ENCODE data around the gene PNPLA3. TPM values are rescaled to one million over a fixed set of nuclear protein-coding genes. Genes with fewer than 3 reads are reported as not detected.

Gene PNPLA3
- total RNA-seq, 2 experiments from 2014 or later = 0.54 to 0.55 TPM

DNA sequence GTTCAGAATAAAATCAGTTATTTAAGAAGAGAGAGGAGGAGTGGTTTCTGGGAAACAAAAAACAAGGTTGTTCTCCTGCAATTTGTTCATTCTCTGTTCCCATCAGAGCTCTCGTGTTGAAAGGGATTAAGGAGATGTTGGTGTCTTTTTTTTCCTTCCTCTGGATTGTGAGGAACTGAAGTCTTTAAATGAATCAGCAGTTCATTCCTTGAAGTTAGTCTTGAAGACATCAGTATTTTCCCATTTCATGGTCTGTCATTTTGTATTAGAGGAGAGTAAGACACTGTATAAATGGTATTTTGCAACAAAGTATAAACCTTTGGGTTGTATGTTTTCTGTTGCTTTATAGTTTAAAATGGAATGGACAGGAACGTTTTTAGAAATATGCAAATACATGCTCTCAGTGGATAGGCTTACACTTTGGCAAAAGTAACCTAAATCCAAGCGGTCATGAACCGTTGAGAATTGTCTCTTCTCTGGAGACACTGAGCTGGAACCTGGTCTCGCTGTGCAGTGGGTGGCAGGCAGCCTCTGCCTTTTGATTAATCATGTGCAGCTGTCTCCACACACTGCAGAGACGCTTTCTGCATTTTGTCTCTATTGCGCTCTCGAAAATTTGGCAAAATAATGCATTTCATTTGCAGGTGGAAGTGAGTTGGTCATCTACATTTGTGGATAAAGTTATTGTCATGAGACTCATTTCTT, 64.7 kb downstream of the PNPLA3 start:
- H3K4me1 Mint-ChIP-seq = peaks cover under 1% of the 10 kb centered on the region
- H3K27ac Mint-ChIP-seq = no peak overlapping the region
- DNase-seq = no peak
- H3K27me3 Mint-ChIP-seq = no peaks in the 10 kb centered on the region
- ChIA-PET POLR2A (no interaction called here), CTCF (interaction anchor here (0.6 to 1.4 kb wide), 2 partner anchors 90 to 97 kb away, joined by 3 to 5 read pairs; no protein-coding TSS in a partner anchor)
- peaks cover 46% of the 10 kb centered on the region for H3K36me3 Mint-ChIP-seq (ENCODE audit: low read depth)
- no peak for ATAC-seq
- no peak overlapping the region for H3K4me3 Mint-ChIP-seq
- intact Hi-C loops (cut with DNase I, micrococcal nuclease) = no loop called here
- H3K9me3 Mint-ChIP-seq (ENCODE audit: low read depth) = no peaks in the 10 kb centered on the region

DNA sequence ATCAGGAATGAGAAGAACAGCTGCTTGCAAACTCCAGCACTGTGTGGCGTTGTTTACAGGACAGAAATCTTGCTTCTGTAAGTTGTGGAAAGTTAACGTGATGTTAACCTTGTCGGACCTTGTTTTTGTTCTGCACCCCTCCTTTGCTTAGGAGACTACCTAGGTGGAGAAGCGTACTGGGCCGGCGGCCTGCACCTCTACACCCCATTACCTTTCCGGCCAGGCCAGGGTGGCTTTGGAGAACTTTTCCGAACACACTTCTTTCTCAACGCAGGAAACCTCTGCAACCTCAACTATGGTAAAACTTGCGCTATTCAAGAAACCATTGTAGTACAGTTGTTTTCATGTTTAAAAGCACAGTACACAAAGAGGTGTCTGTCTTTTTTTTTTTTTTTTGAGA, 65.4 kb downstream of the PNPLA3 start:
- ChIA-PET CTCF (interaction anchor here (0.7 kb wide), 1 partner anchor 802 kb away, joined by 3 read pairs; the partner anchor contains the start of gene TTLL12), POLR2A (no interaction called here)
- H3K27ac Mint-ChIP-seq = no peak overlapping the region
- H3K27me3 Mint-ChIP-seq = no peaks in the 10 kb centered on the region
- H3K36me3 Mint-ChIP-seq (ENCODE audit: low read depth) = peaks cover 50% of the 10 kb centered on the region
- DNase-seq (no peak), ATAC-seq (no peak)
- H3K9me3 Mint-ChIP-seq (ENCODE audit: low read depth) = no peaks in the 10 kb centered on the region
- peaks cover 3% of the 10 kb centered on the region for H3K4me1 Mint-ChIP-seq
- no peak overlapping the region for H3K4me3 Mint-ChIP-seq
- intact Hi-C loops (cut with DNase I, micrococcal nuclease) = no loop called here

DNA sequence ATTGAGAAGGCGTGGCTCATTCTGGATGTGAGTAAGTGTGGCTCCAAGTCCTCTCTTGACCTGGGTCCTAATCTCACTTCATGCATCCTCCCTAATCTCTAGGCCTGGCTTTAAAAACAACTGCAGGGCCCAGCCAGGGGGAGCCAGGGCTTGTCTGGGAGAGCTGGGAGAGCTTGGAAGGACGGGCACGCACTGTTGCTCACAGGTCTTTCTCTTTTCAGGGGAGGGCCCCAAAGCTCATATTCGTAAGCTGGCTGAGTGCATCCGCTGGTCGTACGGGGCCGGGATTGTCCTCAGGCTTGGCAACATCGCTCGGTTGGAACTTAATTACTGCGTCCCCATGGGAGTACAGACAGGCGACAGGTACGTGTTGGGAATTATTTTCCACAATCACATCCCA, 66.4 kb downstream of the PNPLA3 start:
- H3K9me3 Mint-ChIP-seq (ENCODE audit: low read depth) = no peaks in the 10 kb centered on the region
- CTCF ChIA-PET = interaction anchor here (1.0 kb wide), 1 partner anchor 696 kb away, joined by 3 read pairs; no protein-coding TSS in a partner anchor
- peaks cover 10% of the 10 kb centered on the region for H3K4me1 Mint-ChIP-seq
- ATAC-seq (no peak), DNase-seq (no peak)
- no peak overlapping the region for H3K27ac Mint-ChIP-seq
- H3K4me3 Mint-ChIP-seq = no peak overlapping the region
- peaks cover 48% of the 10 kb centered on the region for H3K36me3 Mint-ChIP-seq (ENCODE audit: low read depth)
- POLR2A ChIA-PET = no interaction called here
- intact Hi-C loops (cut with DNase I, micrococcal nuclease) = loop anchor here (5.0 to 10.0 kb wide), 3 partner anchors 97 to 577 kb away; partner anchors contain the start of gene PARVG (in 1 of the 2)
- no peaks in the 10 kb centered on the region for H3K27me3 Mint-ChIP-seq

DNA sequence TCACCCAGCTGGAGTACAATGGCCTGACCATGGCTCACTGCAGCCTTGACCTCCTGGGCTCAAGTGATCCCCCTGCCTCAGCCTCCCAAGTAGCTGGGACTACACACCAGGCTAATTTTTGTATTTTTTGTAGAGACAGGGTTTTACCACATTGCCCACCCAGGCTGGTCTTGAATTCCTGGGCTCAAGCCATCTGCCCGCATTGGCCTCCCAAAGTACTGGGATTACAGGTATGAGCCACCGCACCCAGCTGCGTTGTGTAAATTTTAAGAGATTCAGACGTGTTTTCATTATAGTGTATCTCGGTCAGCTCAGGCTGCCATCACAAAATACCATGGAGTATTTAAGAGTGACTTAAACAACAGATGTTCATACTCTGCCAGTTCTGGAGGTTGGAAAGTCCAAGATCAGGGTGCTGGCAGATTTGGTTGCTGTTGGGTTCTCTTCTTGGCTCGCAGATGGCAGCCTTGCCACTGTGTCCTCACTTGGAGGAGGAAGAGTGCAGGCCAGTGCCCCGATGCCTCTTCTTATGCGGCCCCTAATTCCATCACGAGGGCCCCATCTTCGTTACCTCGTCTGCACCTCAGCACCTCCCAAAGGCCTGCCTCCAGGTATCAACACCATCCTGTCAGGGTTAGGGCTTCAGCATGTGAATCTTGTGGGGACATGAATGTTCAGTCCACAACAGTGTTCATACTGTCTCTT, 67.9 kb downstream of the PNPLA3 start:
- POLR2A ChIA-PET = no interaction called here
- CTCF ChIA-PET = interaction anchor here (0.8 to 3.4 kb wide), 3 partner anchors 18 to 694 kb away, joined by 3 to 32 read pairs (median 4); no protein-coding TSS in a partner anchor
- DNase-seq = no peak
- H3K4me1 Mint-ChIP-seq = peaks cover 23% of the 10 kb centered on the region
- intact Hi-C loops (cut with DNase I, micrococcal nuclease) = loop anchor here (5.0 to 10.0 kb wide), 3 partner anchors 96 to 576 kb away; partner anchors contain the start of gene PARVG (in 1 of the 2)
- H3K4me3 Mint-ChIP-seq = no peak overlapping the region
- ATAC-seq = no peak
- peaks cover 46% of the 10 kb centered on the region for H3K36me3 Mint-ChIP-seq (ENCODE audit: low read depth)
- no peaks in the 10 kb centered on the region for H3K9me3 Mint-ChIP-seq (ENCODE audit: low read depth)
- no peaks in the 10 kb centered on the region for H3K27me3 Mint-ChIP-seq
- H3K27ac Mint-ChIP-seq = no peak overlapping the region

DNA sequence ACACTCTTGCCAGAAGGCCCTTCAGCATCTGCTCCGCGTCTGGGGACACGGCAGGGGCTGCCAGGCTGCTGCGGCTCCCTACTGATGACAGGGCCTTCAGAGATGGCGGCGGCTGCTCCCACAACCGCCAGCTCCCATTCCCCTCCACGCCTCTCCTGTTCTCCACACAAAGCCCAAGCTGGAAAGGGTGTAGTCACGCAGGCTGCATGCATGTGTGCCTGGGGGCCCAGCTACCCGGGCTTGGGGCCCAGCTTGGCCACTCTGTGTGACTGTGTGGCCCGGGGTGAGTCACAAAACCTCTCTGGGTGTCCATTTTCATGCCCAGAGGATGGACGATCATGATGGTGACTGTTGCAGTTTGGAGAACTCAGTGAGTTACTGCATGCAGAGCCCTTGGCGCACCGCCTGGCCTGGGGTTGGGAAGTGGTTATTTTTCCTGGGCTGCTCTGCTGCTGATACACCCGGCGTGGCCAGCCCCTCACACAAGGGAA, 68.8 kb downstream of the PNPLA3 start:
- Mint-ChIP-seq H3K9me3 (ENCODE audit: low read depth) (no peaks in the 10 kb centered on the region), H3K4me3 (no peak overlapping the region), H3K27me3 (no peaks in the 10 kb centered on the region), H3K27ac (no peak overlapping the region), H3K4me1 (peaks cover 28% of the 10 kb centered on the region), H3K36me3 (ENCODE audit: low read depth) (peaks cover 44% of the 10 kb centered on the region)
- no peak for DNase-seq
- CTCF ChIA-PET = interaction anchor here (1.4 to 4.6 kb wide), 5 partner anchors 17 to 634 kb away, joined by 4 to 56 read pairs (median 8); partner anchors contain the start of gene PARVB
- intact Hi-C loops (cut with DNase I, micrococcal nuclease) = loop anchor here (5.0 to 10.0 kb wide), 3 partner anchors 95 to 575 kb away; partner anchors contain the start of gene PARVG (in 1 of the 2)
- no peak for ATAC-seq
- POLR2A ChIA-PET = no interaction called here

DNA sequence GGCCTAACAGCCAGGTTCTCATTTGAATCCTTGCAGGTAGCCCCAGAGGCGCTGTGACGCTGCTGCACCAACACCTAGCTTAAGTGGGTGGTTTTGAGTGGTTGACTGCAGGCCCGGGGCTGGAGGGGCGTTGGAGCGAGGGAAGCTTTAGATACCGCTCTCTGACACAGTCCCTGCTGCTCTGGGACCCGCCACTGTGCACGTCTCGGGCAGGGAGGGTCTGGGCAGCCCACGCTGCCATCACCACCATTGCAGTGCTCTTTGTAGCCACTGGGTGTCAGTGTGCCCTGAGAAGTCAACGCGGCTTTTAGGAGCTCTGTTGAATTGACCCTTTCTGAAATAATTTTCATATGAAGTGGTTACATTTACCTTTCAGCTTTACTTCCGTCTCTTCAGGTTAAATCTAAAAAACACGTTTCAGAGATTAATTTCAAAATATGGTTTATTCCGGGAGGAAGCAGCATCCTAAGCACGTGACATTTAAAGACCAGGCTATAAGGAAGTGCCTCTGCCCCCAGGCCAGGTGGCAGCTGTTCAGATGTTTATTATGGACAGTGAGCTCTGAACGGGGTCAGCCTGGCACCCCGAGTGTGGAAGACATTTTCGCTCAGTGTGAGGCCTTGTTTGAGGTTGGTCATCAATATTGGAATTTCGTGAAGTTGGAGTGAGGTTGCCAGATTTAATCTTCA, 69.6 kb downstream of the PNPLA3 start:
- peak; percentile 74 for DNase-seq
- peaks cover 45% of the 10 kb centered on the region for H3K36me3 Mint-ChIP-seq (ENCODE audit: low read depth)
- no peak overlapping the region for H3K4me3 Mint-ChIP-seq
- H3K27ac Mint-ChIP-seq = no peak overlapping the region
- intact Hi-C loops (cut with DNase I, micrococcal nuclease) = loop anchor here (1.0 to 10.0 kb wide), 7 partner anchors 92 to 633 kb away; partner anchors contain the start of gene PARVG (in 1 of the 2)
- POLR2A ChIA-PET = interaction anchor here (0.6 to 0.8 kb wide), 2 partner anchors 34 to 93 kb away, joined by 3 read pairs; no protein-coding TSS in a partner anchor
- CTCF ChIA-PET = interaction anchor here (0.6 to 4.6 kb wide), 25 partner anchors 8 to 805 kb away, joined by 3 to 56 read pairs (median 3); partner anchors contain the start of gene PARVB
- no peaks in the 10 kb centered on the region for H3K27me3 Mint-ChIP-seq
- ATAC-seq = peak; percentile 74
- peaks cover 29% of the 10 kb centered on the region for H3K4me1 Mint-ChIP-seq
- H3K9me3 Mint-ChIP-seq (ENCODE audit: low read depth) = no peaks in the 10 kb centered on the region

DNA sequence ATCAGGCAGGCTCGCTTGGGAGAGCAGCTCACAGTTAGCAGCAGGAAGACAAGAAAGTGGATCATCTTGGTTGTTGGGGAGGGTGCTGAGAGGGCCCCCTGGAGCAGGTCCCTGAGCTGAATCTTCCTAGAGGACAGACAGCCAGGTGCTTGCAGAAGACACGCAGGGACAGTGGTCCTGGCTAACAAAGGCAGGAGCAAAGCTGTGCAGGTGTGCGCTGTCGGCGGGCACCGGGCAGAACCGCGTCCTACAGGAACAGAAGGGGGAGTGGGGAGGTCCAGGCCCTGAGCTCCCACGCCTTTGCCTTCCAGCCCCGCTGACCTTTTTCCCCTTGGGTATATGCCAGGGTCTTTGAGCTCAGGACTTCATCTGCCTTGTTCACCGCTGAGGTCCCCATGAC, 70.4 kb downstream of the PNPLA3 start:
- DNase-seq (no peak), ATAC-seq (no peak)
- POLR2A ChIA-PET = interaction anchor here (0.8 kb wide), 1 partner anchor 33 kb away, joined by 3 read pairs; no protein-coding TSS in a partner anchor
- peaks cover 45% of the 10 kb centered on the region for H3K36me3 Mint-ChIP-seq (ENCODE audit: low read depth)
- CTCF ChIA-PET = interaction anchor here (0.7 to 4.6 kb wide), 17 partner anchors 8 to 632 kb away, joined by 3 to 56 read pairs (median 3); partner anchors contain the start of gene PARVB
- no peak overlapping the region for H3K27ac Mint-ChIP-seq
- intact Hi-C loops (cut with DNase I, micrococcal nuclease) = loop anchor here (5.0 to 10.0 kb wide), 3 partner anchors 93 to 573 kb away; partner anchors contain the start of gene PARVG (in 1 of the 2)
- H3K4me1 Mint-ChIP-seq = peaks cover 29% of the 10 kb centered on the region
- H3K9me3 Mint-ChIP-seq (ENCODE audit: low read depth) = no peaks in the 10 kb centered on the region
- no peaks in the 10 kb centered on the region for H3K27me3 Mint-ChIP-seq
- H3K4me3 Mint-ChIP-seq = no peak overlapping the region

DNA sequence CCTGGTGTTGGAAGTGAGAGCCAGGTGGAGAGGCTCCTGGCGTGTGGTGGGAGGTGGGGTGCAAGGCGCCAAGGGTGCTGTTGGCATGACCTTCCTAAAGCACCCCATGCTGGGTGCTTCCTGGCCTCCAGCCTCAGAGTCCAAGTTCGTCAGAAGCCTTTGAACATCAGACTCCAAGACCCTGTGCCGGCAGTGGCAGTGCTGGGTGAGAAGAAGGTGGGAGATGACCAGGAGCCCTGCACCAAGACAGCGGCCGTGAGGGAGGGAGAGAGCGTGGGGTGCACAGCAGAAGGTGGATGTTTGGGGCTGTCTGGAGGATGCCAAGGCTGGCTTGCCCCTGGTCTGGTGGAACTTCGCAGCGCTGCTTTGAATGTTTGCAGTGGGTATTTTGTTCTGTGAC, 70.8 kb downstream of the PNPLA3 start:
- ChIA-PET POLR2A (no interaction called here), CTCF (interaction anchor here (0.5 to 4.6 kb wide), 8 partner anchors 7 to 632 kb away, joined by 3 to 56 read pairs (median 4); no protein-coding TSS in a partner anchor)
- no peaks in the 10 kb centered on the region for H3K9me3 Mint-ChIP-seq (ENCODE audit: low read depth)
- no peak for DNase-seq
- no peaks in the 10 kb centered on the region for H3K27me3 Mint-ChIP-seq
- ATAC-seq = no peak
- H3K36me3 Mint-ChIP-seq (ENCODE audit: low read depth) = peaks cover 49% of the 10 kb centered on the region
- peak overlapping the region; percentile 31 for H3K27ac Mint-ChIP-seq
- intact Hi-C loops (cut with DNase I, micrococcal nuclease) = loop anchor here (5.0 to 10.0 kb wide), 3 partner anchors 93 to 573 kb away; partner anchors contain the start of gene PARVG (in 1 of the 2)
- peaks cover 29% of the 10 kb centered on the region for H3K4me1 Mint-ChIP-seq
- peak overlapping the region; percentile 23 for H3K4me3 Mint-ChIP-seq

DNA sequence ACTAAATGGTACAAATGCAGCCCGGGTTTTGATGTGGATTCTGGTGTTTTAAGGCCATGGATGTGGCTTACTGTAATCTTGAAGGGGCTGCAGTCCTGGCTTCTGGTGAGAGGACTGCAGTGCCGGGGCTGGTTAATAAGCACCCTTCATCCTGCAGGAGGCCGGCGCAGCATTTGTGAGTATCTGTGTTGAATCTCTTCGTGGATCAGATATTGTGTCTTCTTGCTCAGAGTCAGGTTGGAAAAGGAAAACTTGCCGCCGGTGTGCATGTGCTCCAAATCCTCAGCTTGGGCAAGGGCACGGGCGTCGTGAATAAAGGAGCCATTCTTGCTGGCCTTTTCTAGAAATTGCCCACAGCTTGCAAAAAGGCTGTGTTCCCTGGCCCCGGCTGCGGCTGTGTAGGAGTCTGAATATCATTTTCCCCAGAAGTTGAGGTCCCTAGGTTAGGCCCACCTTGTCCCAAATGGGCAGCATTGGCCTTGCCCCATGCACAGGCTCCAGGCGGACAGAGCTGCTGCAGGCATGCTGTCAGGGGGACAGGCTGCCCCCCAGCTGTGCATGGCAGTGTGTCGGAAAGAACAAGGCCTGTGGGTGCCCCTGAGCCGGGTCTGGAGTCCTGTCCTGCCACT, 71.6 kb downstream of the PNPLA3 start:
- Mint-ChIP-seq H3K4me3 (peak overlapping the region; percentile 83), H3K9me3 (ENCODE audit: low read depth) (no peaks in the 10 kb centered on the region), H3K27ac (peak overlapping the region; percentile 14), H3K36me3 (ENCODE audit: low read depth) (peaks cover 44% of the 10 kb centered on the region), H3K4me1 (peaks cover 29% of the 10 kb centered on the region), H3K27me3 (no peaks in the 10 kb centered on the region)
- DNase-seq (no peak), ATAC-seq (no peak)
- intact Hi-C loops (cut with DNase I, micrococcal nuclease) = loop anchor here in 1 of 2 experiments (10.0 kb wide), 1 partner anchor 190 kb away; the partner anchor contains the start of gene PARVG
- ChIA-PET POLR2A (no interaction called here), CTCF (interaction anchor here (3.4 to 4.6 kb wide), 2 partner anchors 89 to 631 kb away, joined by 32 to 56 read pairs; no protein-coding TSS in a partner anchor)

DNA sequence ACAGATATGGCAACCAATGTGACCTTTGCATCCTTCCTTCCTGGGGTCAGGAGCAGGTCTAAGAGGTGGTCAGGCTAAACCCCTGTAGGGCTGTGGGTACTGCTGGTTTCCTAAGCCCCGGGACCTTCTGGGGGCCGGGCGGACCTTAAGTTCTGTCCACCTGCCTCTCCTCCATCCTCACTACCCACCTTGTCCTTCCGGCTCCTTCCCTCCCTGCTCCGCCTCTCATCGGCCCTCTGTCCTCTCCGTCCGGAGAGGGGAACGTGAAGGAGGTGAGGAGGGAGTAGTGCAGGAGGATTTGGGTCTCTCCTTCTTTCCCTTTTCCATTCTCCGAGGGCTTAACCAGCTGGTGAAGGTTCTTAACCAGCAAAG, 72.2 kb downstream of the PNPLA3 start:
- ChIA-PET POLR2A (no interaction called here), CTCF (interaction anchor here (0.9 to 4.6 kb wide), 2 partner anchors 88 to 689 kb away, joined by 4 to 56 read pairs; no protein-coding TSS in a partner anchor)
- Mint-ChIP-seq H3K36me3 (ENCODE audit: low read depth) (peaks cover 40% of the 10 kb centered on the region), H3K27ac (peak overlapping the region; percentile 89), H3K9me3 (ENCODE audit: low read depth) (no peaks in the 10 kb centered on the region), H3K4me3 (peak overlapping the region; percentile 83), H3K27me3 (no peaks in the 10 kb centered on the region), H3K4me1 (peaks cover 29% of the 10 kb centered on the region)
- intact Hi-C loops (cut with DNase I, micrococcal nuclease) = loop anchor here in 1 of 2 experiments (10.0 kb wide), 1 partner anchor 189 kb away; the partner anchor contains the start of gene PARVG
- DNase-seq = peak; percentile 10
- ATAC-seq = peak; percentile 17

All from activated CD4-positive, alpha-beta T cell treated with anti-CD3 and anti-CD28 coated beads for 36 hours (primary cell).